K562 (cell line): ENCODE measurements around the gene FRMPD1. TPM values are rescaled to one million over a fixed set of nuclear protein-coding genes. Genes with fewer than 3 reads are reported as not detected.

Experiments used
- ATAC-seq: fragments of 200-7000 bp; cut with Tn5 transposase; 3 replicates; pipeline ENCODE4 v1.9.1; 2020; ENCODE audit warnings: moderate library complexity
- BruUV-seq: library from RNA; stranded (reverse); fragments of 400-500 nt; replicated peaks from 2 replicates; lab custom pipeline; 2021; lab: Mats Ljungman, UMichigan
- CTCF ChIA-PET: fragments of 300-600 bp; formaldehyde crosslinking; extraction: SDS; loops from one replicate; lab custom pipeline; 2021; ENCODE audit warnings: low intra/inter-chr PET ratio; lab: Yijun Ruan, JAX
- POLR2A ChIA-PET: fragments of 300-600, 350-650 bp; sonication (Branson Sonifier 250); formaldehyde crosslinking; extraction: SDS; loops from one replicate; lab custom pipeline; 2021; ENCODE audit warnings: antibody characterized with exemption, inconsistent platforms; lab: Yijun Ruan, JAX
- DNase-seq, 4 experiments: peaks; one replicate each; pipeline versions ENCODE4 v3.0.0 to v3.0.0-alpha.2; 2011 to 2018; ENCODE audit warnings: low spot score in 3 of 4, mixed read lengths in 3 of 4; ENCODE audit errors: extremely low read depth in 1 of 4
- FAIRE-seq: peaks from 2 replicates; lab custom pipeline; 2011; peaks lifted over from hg19 to GRCh38; lab: Jason Lieb, UNC
- H2AFZ ChIP-seq: 2 replicates; pipeline ENCODE4 v1.6.0; 2011; ENCODE audit warnings: low read depth, low read length, control low read depth, inconsistent platforms
- H3K27ac ChIP-seq: fragments of 200-600 bp; 3 replicates; pipeline ENCODE4 v1.8.0; 2011; ENCODE audit warnings: low read depth, mild to moderate bottlenecking, control low read depth, inconsistent platforms, low read length, moderate library complexity, mixed read lengths; ENCODE audit errors: extremely low read depth
- H3K27me3 ChIP-seq, 2 experiments: fragments of 300-600 bp in 1 of 2; 2 replicates in 1 of 2; 3 replicates in 1 of 2; pipeline versions ENCODE4 v1.6.0 to v1.8.0; 2011; ENCODE audit warnings: inconsistent platforms in 2 of 2, low read length in 2 of 2, mild to moderate bottlenecking in 1 of 2, mixed read lengths in 1 of 2, moderate library complexity in 1 of 2; ENCODE audit not compliant: control insufficient read depth in 2 of 2, insufficient read depth in 2 of 2
- H3K36me3 ChIP-seq: fragments of 300-600 bp; 3 replicates; pipeline ENCODE4 v1.8.0; 2011; ENCODE audit warnings: mild to moderate bottlenecking, low read length, inconsistent platforms; ENCODE audit not compliant: control insufficient read depth, insufficient read depth
- H3K4me1 ChIP-seq, 2 experiments: fragments of 200-600 bp in 1 of 2; replicated peaks in 1 of 2; 2 replicates in 1 of 2; 3 replicates in 1 of 2; pipeline versions ENCODE4 v1.5.1 to v1.8.0; 2011; ENCODE audit warnings: inconsistent platforms in 2 of 2, low read length in 2 of 2, mild to moderate bottlenecking in 1 of 2, mixed read lengths in 1 of 2, moderate library complexity in 1 of 2; ENCODE audit not compliant: control insufficient read depth in 2 of 2, insufficient read depth in 2 of 2
- H3K4me2 ChIP-seq: 2 replicates; pipeline ENCODE4 v1.6.1; 2011; ENCODE audit warnings: low read length, control low read depth, inconsistent platforms, mixed read lengths; ENCODE audit not compliant: insufficient read depth
- H3K4me3 ChIP-seq: fragments of 200-600 bp; sonication (generic), shearing (Covaris generic); 2 replicates; pipeline ENCODE4 v1.5.1; 2016; ENCODE audit warnings: control low read depth, inconsistent platforms
- H3K79me2 ChIP-seq: fragments of 200-600 bp; 3 replicates; pipeline ENCODE4 v1.8.0; 2011; ENCODE audit warnings: low read length, inconsistent platforms; ENCODE audit not compliant: control insufficient read depth, insufficient read depth
- H3K9ac ChIP-seq, 2 experiments: 2 replicates each; pipeline versions ENCODE4 v1.6.0 to v1.6.1; 2011; ENCODE audit warnings: low read depth in 2 of 2, low read length in 2 of 2, control low read depth in 1 of 2, inconsistent platforms in 1 of 2, mild to moderate bottlenecking in 1 of 2, mixed read lengths in 1 of 2; ENCODE audit not compliant: insufficient read depth in 1 of 2
- H3K9me1 ChIP-seq: one replicate; pipeline ENCODE4 v1.6.0; 2011; ENCODE audit warnings: inconsistent platforms, mild to moderate bottlenecking, low read length, moderate library complexity; ENCODE audit not compliant: control insufficient read depth, insufficient read depth
- H3K9me3 ChIP-seq: replicated peaks from 2 replicates; pipeline ENCODE4 v1.5.1; 2011; ENCODE audit warnings: low read depth, low read length, inconsistent platforms; ENCODE audit not compliant: control insufficient read depth, insufficient read depth
- H4K20me1 ChIP-seq: replicated peaks from 2 replicates; pipeline ENCODE4 v1.6.1; 2011; ENCODE audit warnings: low read length, inconsistent platforms, mixed read lengths; ENCODE audit not compliant: control insufficient read depth, insufficient read depth
- ARNT ChIP-seq, 2 experiments: fragments of 450-650 bp; IDR thresholded peaks; 2 replicates each; pipeline ENCODE4 v1.6.1; 2016; ENCODE audit warnings: mild to moderate bottlenecking in 1 of 2
- CEBPB ChIP-seq: fragments of 450-650 bp; IDR thresholded peaks from 2 replicates; pipeline ENCODE4 v1.6.1; 2016; ENCODE audit warnings: missing genetic modification characterization, missing compliant biosample characterization
- CEBPG ChIP-seq, 3 experiments: fragments of 200-800 bp in 1 of 3; sonication (Bioruptor generic) in 1 of 3; sonication (generic) in 1 of 3; formaldehyde crosslinking in 1 of 3; IDR thresholded peaks in 2 of 3; conservative IDR thresholded peaks in 1 of 3; 2 replicates each; pipeline versions ENCODE4 v1.6.1 to v1.8.0; 2016 to 2022; ENCODE audit warnings: missing compliant biosample characterization in 2 of 3, missing genetic modification characterization in 2 of 3, mild to moderate bottlenecking in 1 of 3, missing genetic modification reagents in 1 of 3
- CEBPZ ChIP-seq: fragments of 150-350 bp; IDR thresholded peaks from 2 replicates; pipeline ENCODE4 v1.6.1; 2014; ENCODE audit warnings: low read depth, mild to moderate bottlenecking, low read length, borderline replicate concordance
- GTF2B ChIP-seq: IDR thresholded peaks from 2 replicates; pipeline ENCODE4 v1.6.1; 2011; ENCODE audit not compliant: insufficient read length; ENCODE audit errors: extremely low read depth
- HCFC1 ChIP-seq: IDR thresholded peaks from 2 replicates; pipeline ENCODE4 v1.6.1; 2012; ENCODE audit warnings: low read depth, low read length, improper control_type of control experiment
- KDM5B ChIP-seq: fragments of 200-600 bp; sonication (generic); IDR thresholded peaks from 2 replicates; pipeline ENCODE4 v1.6.1; 2012; ENCODE audit warnings: low read depth, mild to moderate bottlenecking, moderate library complexity, low read length, control low read depth, inconsistent platforms; ENCODE audit not compliant: insufficient replicate concordance
- MAFG ChIP-seq: fragments of 450-650 bp; conservative IDR thresholded peaks from 2 replicates; pipeline ENCODE4 v1.6.1; 2016; ENCODE audit warnings: missing genetic modification characterization, missing compliant biosample characterization
- PHF21A ChIP-seq: fragments of 450-650 bp; IDR thresholded peaks from 2 replicates; pipeline ENCODE4 v1.6.1; 2017; ENCODE audit warnings: low read depth, borderline replicate concordance
- PRDM10 ChIP-seq: fragments of 450-650 bp; IDR thresholded peaks from 2 replicates; pipeline ENCODE4 v1.6.1; 2018; ENCODE audit not compliant: partially characterized antibody
- ZNF121 ChIP-seq: sonication (generic); formaldehyde crosslinking; conservative IDR thresholded peaks from 2 replicates; pipeline ENCODE4 v1.8.0; 2022; ENCODE audit warnings: missing genetic modification reagents
- ZNF445 ChIP-seq: fragments of 250-450 bp; sonication (Bioruptor Pico); IDR thresholded peaks from 2 replicates; pipeline ENCODE4 v1.4.0; 2020; ENCODE audit warnings: low read depth, mild to moderate bottlenecking, moderate library complexity
- WGBS: fragments of 100-300 bp; shearing (Covaris generic); methylation state at CpG from one replicate; pipeline ENCODE4 v1.1.6; 2016; ENCODE audit warnings: low coverage, mixed read lengths; ENCODE audit not compliant: insufficient coverage; ENCODE audit errors: missing lambda C conversion rate; 5-methylcytosine and 5-hydroxymethylcytosine counted together
- in situ Hi-C: fragments of 300-500 bp; cut with MboI; formaldehyde crosslinking; loops from 4 replicates; pipeline ENCODE4 v1.15.0; 2018; ENCODE audit warnings: inconsistent platforms, mixed read lengths
- intact Hi-C: fragments of 100-400 bp; cut with micrococcal nuclease; formaldehyde crosslinking; loops from 2 replicates; pipeline ENCODE4 v1.14.2; 2022
- polyA plus RNA-seq, 8 experiments: library from polyadenylated mRNA; depleted of rRNA in 4 of 8; stranded (reverse) in 5 of 8; unstranded in 3 of 8; fragments of >200 nt; fragmentation: Nextera tagmentation in 2 of 8; fragmentation: Illumina TruSeq in 1 of 8; extraction: Ambion mirVana in 2 of 8; extraction: Trizol in 1 of 8; gene quantifications; 2 replicates each; pipeline versions ENCODE4 v1.2.1 to v1.2.3, GENCODE V29; 2011 to 2014; ENCODE audit warnings: inconsistent platforms in 1 of 8, missing spikeins in 1 of 8
- total RNA-seq, 7 experiments: library from RNA; depleted of rRNA in 6 of 7; stranded (reverse); fragments of >200 nt in 6 of 7; fragmentation: Illumina TruSeq in 2 of 7; extraction: Trizol in 2 of 7; gene quantifications; 2 replicates each; pipeline versions ENCODE4 v1.2.1 to v1.2.3, GENCODE V29; 2011 to 2021; ENCODE audit warnings: low replicate concordance in 1 of 7

Gene FRMPD1
- total and polyA plus RNA-seq, 9 of the 15 experiments (the other 6 are each of a cell fraction or from before 2014, with no cell fraction given) = not detected

GRCh38 chr9:37760416-37761161 lies 109.8 kb downstream of the FRMPD1 start:
- CTCF ChIA-PET = no interaction called here

More at GRCh38 chr9:37760416-37761161, 109.8 kb downstream of the FRMPD1 start:
- no peaks in the 10 kb centered on the region for H3K9me1 ChIP-seq
- DNase-seq (no peak), ATAC-seq (no peak), FAIRE-seq (no peak)
- H4K20me1 ChIP-seq = no peaks in the 10 kb centered on the region
- in situ Hi-C loops = no loop called here
- intact Hi-C loops = loop anchor here (5.0 kb wide), 1 partner anchor 168 kb away; the partner anchor contains the start of gene TOMM5
- POLR2A ChIA-PET = interaction anchor here (1.1 to 1.5 kb wide), 2 partner anchors 10 to 14 kb away, joined by 3 to 5 read pairs; no protein-coding TSS in a partner anchor
- no TSS peak for BruUV-seq
- no peak overlapping the region for H3K4me2 ChIP-seq
- H3K27me3 ChIP-seq = no peaks in the 10 kb centered on the region
- no peaks in the 10 kb centered on the region for H3K79me2 ChIP-seq
- H3K9me3 ChIP-seq = no peaks in the 10 kb centered on the region
- H3K9ac ChIP-seq = no peak overlapping the region
- WGBS = 66% methylated on average over 7 of the region's 7 CpGs
- peaks cover 4% of the 10 kb centered on the region; the same call in 2 of the 3 replicates for H3K36me3 ChIP-seq
- no peak overlapping the region for H3K27ac ChIP-seq
- H3K4me1 ChIP-seq = no peaks in the 10 kb centered on the region
- H3K4me3 ChIP-seq = no peak overlapping the region
- TF ChIP-seq ZNF445 (CRISPR knock-in tag) (no peak), MAFG (tag) (no peak), GTF2B (no peak), CEBPG (CRISPR knock-in tag; IDR thresholded peaks at IDR 0.05) (no peak), CEBPG (tag; conservative IDR thresholded peaks at IDR 0.05 in 1 of 2, IDR thresholded peaks at IDR 0.05 in 1 of 2) (peak in 1 of 2 experiments; percentile 24; a peak in 1 of 4 replicates), HCFC1 (no peak), ARNT (IDR thresholded peaks at IDR 0.05) (no peak), PRDM10 (no peak), PHF21A (no peak), CEBPZ (no peak), KDM5B (no peak), ZNF121 (CRISPR knock-in tag) (no peak), CEBPB (tag) (0 out of 2 replicates have a peak, but pooled peaks have one; percentile 12)
- no peak overlapping the region for H2AFZ ChIP-seq
